ENCODE results near the gene ELOA. TPM values are rescaled to one million over a fixed set of nuclear protein-coding genes. Genes with fewer than 3 reads are reported as not detected.

The ELOA gene
- total RNA-seq, 1 experiment from 2014 or later: 31.3 TPM

DNA sequence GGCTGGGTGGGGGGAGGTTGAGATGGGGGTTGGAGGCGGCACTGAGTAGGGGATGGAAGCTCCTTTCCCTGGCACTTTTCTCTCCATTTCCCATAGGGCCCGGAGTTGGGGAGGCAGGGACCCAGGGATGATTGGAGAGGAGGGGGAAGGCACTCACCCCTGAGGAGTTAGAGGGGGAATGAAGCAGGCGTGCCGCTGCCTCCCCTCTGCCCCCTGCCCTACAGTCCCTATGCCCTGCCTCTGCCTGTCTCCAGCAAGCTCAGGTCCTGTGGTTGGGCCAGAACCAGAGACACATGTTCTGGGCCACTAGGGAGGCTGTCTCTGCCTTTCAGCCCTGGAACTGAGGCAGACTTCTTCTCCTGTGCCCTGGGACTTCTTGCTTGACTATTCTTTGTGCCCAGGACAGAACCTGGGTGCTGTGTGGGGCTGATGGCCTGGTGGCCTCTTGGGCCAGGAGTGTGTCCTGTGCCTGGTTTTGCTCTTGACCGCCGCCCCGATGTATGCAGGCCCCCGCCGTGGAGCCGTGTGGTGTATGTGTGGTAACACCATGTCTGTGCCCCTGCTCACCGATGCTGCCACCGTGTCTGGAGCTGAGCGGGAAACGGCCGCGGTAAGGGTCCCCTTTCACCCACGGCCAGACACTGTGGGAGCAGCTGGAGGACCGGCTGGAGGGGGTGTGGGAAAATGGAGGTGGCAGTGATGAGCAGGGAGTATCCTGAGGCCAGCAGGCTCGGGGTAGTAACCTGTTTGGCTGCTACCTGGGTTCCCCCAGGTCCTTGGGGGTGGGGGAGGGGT, 49.1 kb downstream of the ELOA start:
- H3K4me1 Mint-ChIP-seq (ENCODE audit: low read depth, unreplicated experiment): no peaks in the 10 kb centered on the region
- CTCF ChIA-PET: interaction anchor here (2.1 kb wide), 1 partner anchor 20 kb away, joined by 21 read pairs; no protein-coding TSS in a partner anchor
- POLR2A ChIA-PET: interaction anchor here (1.9 to 3.2 kb wide), 2 partner anchors 9 to 14 kb away, joined by 15 to 19 read pairs; partner anchors contain the start of genes GALE and PITHD1
- DNase-seq: no peak
- peaks cover 70% of the 10 kb centered on the region for H3K36me3 Mint-ChIP-seq (ENCODE audit: insufficient read depth, unreplicated experiment)
- no TSS peak for BruUV-seq (replicated peaks)
- H3K27me3 Mint-ChIP-seq (ENCODE audit: insufficient read depth, unreplicated experiment): no peaks in the 10 kb centered on the region
- H3K4me1 ChIP-seq: peaks cover 9% of the 10 kb centered on the region
- peak overlapping the region; percentile 84 for H3K4me3 ChIP-seq (ENCODE audit: low read depth, low read length)
- H3K9me3 Mint-ChIP-seq (ENCODE audit: unreplicated experiment): no peaks in the 10 kb centered on the region
- no peaks in the 10 kb centered on the region for H3K27me3 ChIP-seq (replicated peaks; ENCODE audit: control insufficient read depth, insufficient read depth, low read length)
- intact Hi-C loops (cut with micrococcal nuclease; ENCODE audit: unreplicated experiment): no loop called here
- H3K9me3 ChIP-seq: no peaks in the 10 kb centered on the region
- no peaks in the 10 kb centered on the region; the same call in 1 of the 2 replicates for H3K36me3 ChIP-seq (ENCODE audit: control insufficient read depth, insufficient read depth, low read length)
- H3K27ac Mint-ChIP-seq (ENCODE audit: unreplicated experiment): peak overlapping the region; percentile 91
- H3K4me3 Mint-ChIP-seq (ENCODE audit: unreplicated experiment): peak overlapping the region; percentile 93
- TF ChIP-seq, protein P1, sequence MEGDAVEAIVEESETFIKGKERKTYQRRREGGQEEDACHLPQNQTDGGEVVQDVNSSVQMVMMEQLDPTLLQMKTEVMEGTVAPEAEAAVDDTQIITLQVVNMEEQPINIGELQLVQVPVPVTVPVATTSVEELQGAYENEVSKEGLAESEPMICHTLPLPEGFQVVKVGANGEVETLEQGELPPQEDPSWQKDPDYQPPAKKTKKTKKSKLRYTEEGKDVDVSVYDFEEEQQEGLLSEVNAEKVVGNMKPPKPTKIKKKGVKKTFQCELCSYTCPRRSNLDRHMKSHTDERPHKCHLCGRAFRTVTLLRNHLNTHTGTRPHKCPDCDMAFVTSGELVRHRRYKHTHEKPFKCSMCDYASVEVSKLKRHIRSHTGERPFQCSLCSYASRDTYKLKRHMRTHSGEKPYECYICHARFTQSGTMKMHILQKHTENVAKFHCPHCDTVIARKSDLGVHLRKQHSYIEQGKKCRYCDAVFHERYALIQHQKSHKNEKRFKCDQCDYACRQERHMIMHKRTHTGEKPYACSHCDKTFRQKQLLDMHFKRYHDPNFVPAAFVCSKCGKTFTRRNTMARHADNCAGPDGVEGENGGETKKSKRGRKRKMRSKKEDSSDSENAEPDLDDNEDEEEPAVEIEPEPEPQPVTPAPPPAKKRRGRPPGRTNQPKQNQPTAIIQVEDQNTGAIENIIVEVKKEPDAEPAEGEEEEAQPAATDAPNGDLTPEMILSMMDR (IDR thresholded peaks at IDR 0.05; ENCODE audit: insufficient read depth in 1 of 2, low read depth in 1 of 2, low read length in 1 of 2, severe bottlenecking in 1 of 2, unreplicated experiment in 1 of 2): no peak

DNA sequence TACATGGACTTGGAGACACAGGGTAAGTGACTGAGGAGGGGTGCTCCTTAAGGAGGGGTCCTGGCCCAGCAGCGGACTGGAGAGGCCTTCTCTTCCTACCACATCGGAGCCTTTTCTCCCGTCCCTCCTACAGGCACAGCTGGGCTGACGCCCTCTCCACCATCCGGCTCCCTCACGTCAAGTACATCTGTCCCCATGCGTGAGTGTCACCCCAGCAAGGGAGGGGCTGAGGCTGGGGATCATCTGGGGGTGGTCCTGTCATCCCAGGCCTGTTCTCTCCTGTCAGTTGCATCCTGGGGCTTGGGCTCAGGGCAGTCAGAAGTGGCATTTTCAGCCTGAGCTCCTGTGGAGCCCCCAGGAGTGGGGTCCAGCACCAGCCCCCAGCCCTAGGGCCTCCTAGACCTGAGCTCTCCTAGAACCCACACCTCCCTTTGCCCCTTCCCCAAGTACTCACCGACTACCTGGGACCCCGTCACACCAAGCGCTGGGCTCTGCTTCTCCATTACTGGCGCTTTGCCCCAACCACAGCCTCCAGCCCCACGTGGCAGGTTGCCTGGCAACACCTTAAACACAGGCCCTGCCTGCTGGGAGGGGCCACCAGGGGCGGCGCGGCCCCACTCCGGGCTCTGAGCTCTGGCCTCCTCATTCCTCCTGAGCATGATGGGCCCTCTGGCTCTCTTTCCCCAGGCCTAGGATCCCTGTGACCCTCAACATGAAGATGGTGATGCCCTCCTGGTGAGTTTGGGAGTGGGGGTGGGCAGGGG, 49.9 kb downstream of the ELOA start:
- H3K4me3 Mint-ChIP-seq (ENCODE audit: unreplicated experiment): peak overlapping the region; percentile 52
- Histone ChIP-seq H3K4me3 (ENCODE audit: low read depth, low read length) (no peak overlapping the region), H3K36me3 (ENCODE audit: control insufficient read depth, insufficient read depth, low read length) (no peaks in the 10 kb centered on the region; the same call in 1 of the 2 replicates), H3K9me3 (no peaks in the 10 kb centered on the region), H3K27me3 (replicated peaks; ENCODE audit: control insufficient read depth, insufficient read depth, low read length) (no peaks in the 10 kb centered on the region), H3K4me1 (peaks cover 9% of the 10 kb centered on the region)
- TF ChIP-seq, protein P1 (IDR thresholded peaks at IDR 0.05; ENCODE audit: insufficient read depth in 1 of 2, low read depth in 1 of 2, low read length in 1 of 2, severe bottlenecking in 1 of 2, unreplicated experiment in 1 of 2): no peak
- no peaks in the 10 kb centered on the region for H3K4me1 Mint-ChIP-seq (ENCODE audit: low read depth, unreplicated experiment)
- DNase-seq: no peak
- peaks cover 68% of the 10 kb centered on the region for H3K36me3 Mint-ChIP-seq (ENCODE audit: insufficient read depth, unreplicated experiment)
- no TSS peak for BruUV-seq (replicated peaks)
- no peak overlapping the region for H3K27ac Mint-ChIP-seq (ENCODE audit: unreplicated experiment)
- ChIA-PET CTCF (interaction anchor here (0.7 kb wide), 1 partner anchor 361 kb away, joined by 4 read pairs; no protein-coding TSS in a partner anchor), POLR2A (no interaction called here)
- H3K9me3 Mint-ChIP-seq (ENCODE audit: unreplicated experiment): no peaks in the 10 kb centered on the region
- intact Hi-C loops (cut with micrococcal nuclease; ENCODE audit: unreplicated experiment): no loop called here
- H3K27me3 Mint-ChIP-seq (ENCODE audit: insufficient read depth, unreplicated experiment): no peaks in the 10 kb centered on the region

Data from Caco-2 (cell line).